GM18858 (cell line): ENCODE results near the gene TRAPPC2.
A peak's percentile ranks its signal among the peaks of the same experiment; 100 is the strongest.
"Not testable (repeated sequence)": the region's sequence is repeated elsewhere in the genome, so short reads cannot be mapped to it uniquely, and the experiment has no call there.

Source experiments
- ATAC-seq: cut with Tn5 transposase; IDR thresholded peaks from one replicate; pipeline ENCODE4 v1.9.1; 2021; ENCODE audit not compliant: unreplicated experiment

TRAPPC2 gene

GRCh38 chrX:13748486-13748885 is 14.1 kb upstream of the TRAPPC2 start:
- ATAC-seq = no peak

DNA sequence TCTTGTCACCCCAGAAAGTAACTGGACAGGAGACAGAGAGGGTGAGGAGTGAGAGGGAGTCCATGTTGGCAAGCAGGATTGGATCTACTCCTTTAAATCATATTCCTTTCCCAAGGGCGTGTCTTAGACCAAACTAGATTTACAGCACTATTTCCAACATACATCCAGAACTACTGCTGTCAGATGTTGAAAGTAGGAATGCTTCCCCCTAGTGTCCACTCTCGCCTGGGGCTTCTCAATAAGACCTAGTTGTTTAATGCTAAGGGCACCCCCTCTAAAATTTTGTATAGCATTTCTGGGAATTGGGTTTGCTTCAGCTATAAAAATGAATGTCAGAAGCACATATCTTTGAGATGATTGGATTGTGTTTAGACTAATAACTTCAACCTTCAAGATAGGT is 13.4 kb upstream of the TRAPPC2 start:
- ATAC-seq = no peak

- ATAC-seq = peak; percentile 81
These were observed 8.2 kb upstream of the TRAPPC2 start for GRCh38 chrX:13742397-13743176.

DNA sequence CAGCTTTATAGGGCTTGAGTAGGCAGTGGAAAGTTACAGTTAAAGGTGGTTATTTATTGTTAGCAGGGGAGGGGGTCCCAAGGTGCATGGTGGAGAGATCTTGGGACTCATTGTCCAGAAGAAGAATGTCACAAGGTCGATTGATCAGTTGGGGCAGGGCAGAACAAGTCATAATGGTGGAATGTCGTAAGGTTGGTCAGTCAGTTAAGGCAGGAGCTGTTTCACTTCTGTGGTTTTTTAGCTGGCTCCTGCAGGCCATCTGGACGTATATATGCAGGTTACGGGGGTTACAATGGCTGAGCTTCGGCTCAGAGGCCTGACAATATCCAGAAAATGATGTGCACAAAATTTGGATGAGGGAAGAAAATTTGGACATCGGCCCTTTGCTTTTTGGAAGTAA is 7.3 kb upstream of the TRAPPC2 start:
- no peak for ATAC-seq

GRCh38 chrX:13733506-13733905 is 914 bp downstream of the TRAPPC2 start:
- ATAC-seq = no peak

DNA sequence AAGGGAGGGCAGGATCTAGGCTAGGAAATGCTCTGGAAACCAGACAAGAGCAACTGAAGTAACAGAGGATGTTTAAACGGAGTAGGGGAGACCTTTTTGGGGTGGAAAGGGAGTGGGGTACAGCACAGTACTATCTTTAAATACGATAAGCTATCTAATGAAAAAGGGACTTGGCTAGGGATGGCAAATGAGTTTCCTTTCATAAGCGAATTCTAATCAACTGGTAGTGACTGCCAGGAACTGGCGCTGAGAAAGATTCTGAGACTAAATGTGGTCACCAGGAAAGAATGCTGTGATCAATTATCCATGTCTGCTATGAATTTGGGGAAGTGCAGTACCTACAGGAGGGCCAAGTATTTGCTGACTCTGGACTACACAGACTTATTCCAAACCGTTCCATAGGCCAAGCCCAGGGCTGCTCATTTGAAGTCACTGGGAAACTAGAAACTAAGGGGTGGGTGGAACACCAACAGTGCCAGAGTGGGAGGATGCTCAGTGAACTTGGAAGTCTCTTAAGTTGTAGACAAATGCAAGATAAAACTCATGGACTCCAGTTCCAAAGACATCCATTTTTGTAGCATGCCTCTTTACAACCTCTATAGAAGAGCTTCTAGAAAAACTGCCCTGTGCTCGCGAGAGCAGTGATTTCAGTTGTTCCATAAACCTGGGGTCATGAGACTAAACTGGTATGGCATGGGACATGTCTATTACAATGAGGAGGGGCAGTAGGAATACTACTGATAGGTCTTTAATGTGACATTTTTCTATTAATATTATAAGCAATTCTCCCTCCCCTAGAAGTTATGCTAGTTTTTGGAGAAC is 2.0 kb downstream of the TRAPPC2 start:
- no peak for ATAC-seq

- ATAC-seq = not testable (repeated sequence)
These were observed 3.9 kb downstream of the TRAPPC2 start for GRCh38 chrX:13730523-13730922.

GRCh38 chrX:13726583-13726982 is 7.8 kb downstream of the TRAPPC2 start:
- ATAC-seq = not testable (repeated sequence)

DNA sequence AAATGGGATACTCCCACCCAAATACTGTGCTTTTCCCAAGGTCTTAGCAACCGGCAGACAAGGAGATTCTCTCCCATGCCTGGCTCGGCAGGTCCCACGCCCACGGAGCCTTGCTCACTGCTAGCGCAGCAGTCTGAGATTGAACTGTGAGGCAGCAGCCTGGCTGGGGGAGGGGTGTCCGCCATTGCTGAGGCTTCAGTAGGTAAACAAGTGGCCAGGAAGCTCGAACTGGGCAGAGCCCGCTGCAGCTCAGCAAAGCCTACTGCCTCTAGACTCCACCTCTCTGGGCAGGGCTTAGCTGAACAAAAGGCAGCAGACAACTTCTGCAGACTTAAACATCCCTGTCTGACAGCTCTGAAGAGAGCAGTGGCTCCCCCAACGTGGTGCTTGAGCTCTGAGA is 9.5 kb downstream of the TRAPPC2 start:
- not testable (repeated sequence) for ATAC-seq

- no peak for ATAC-seq
These were observed 12.5 kb downstream of the TRAPPC2 start for GRCh38 chrX:13721819-13722519.

GRCh38 chrX:13721371-13721770 is 13.0 kb downstream of the TRAPPC2 start:
- no peak for ATAC-seq

DNA sequence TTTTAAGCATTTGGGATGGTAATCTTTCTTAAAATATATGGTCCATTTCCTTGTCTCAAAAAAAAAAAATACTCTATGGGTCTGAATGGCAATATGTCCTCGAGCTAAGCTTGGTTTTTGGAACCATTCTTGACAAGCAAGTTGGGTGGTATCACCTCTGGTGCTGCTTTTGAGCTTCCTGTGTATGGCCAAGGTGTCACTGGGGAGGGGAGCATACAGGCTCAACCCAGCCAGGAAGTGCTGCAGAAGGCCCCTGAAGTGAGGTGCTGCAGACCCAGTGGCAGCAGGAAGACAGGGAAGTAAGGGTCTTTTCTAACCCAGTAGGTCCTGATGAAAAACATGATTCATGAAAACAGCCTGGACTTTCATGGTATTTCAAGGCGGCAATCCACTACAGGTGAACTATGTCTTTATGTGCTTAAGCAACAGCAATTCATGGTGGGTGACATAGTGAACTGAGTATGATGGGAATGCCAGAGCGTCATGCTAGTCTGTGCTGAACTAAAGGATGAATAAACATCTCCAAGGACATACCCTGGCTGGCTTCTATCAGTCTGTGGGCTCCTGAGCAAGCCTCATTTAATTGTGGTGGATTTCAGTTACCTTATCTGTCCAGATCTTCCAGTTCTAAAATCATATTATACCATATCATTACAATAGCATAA is 15.1 kb downstream of the TRAPPC2 start:
- ATAC-seq = no peak

GRCh38 chrX:13717700-13718472 is 16.5 kb downstream of the TRAPPC2 start:
- no peak for ATAC-seq

DNA sequence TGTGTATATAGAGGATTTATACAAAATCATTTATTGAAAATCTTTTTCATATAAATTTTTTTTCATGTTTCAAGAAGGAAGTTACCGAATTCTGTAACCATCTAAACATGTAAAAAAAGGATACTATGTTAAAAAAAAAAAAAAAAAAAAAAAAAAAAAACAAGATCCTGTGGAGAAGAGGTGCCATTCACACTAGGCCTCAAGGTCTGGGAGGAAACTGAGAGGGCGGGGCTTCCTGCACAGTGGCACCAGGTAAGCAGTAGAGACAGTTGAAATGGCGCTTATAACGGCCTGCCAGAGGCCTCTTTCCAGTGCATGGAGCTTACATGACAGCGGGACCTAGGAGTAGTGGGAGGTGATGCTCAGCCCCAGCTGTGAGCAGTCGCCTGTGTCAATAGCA is 17.5 kb downstream of the TRAPPC2 start:
- no peak for ATAC-seq

GRCh38 chrX:13716455-13716854 is 18.0 kb downstream of the TRAPPC2 start:
- no peak for ATAC-seq

DNA sequence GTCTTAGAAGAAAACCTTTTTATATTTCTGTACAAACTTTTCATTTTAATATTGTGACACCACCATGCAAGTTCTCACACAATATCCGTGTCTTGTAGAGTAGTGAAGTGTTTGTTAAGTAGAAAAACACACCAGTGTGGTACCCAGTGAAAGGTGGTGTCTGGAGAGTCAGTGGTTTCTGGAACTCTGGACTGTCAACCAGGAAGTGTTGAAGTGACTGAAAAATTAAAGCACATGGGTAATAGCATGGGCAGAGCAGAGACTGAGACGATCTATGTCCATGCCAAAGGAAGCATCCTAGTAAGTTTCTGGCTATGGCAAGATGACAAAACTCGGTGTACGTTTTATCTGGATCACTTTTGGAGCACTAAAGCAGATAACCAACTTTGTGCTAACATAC is 23.3 kb downstream of the TRAPPC2 start:
- no peak for ATAC-seq

GRCh38 chrX:13703589-13703988 is 30.8 kb downstream of the TRAPPC2 start:
- no peak for ATAC-seq

DNA sequence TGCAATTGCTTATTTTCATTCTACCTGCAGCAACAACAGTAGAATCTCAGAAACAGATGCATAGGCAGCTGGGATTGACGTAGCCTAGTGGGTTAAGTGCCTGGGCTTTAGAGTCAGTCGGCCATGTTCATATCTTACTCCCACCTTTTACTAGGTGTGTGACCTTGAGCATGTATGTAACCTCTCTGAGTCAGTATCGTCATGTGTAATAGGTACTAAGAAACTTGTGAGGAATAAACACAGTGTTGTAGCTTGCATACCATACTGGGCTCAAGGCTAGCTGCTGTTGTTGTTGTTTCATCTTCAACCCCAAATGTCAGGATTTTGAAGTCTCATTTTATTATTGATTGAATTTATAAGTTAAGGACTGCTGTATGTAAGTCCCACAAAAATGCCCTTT is 31.3 kb downstream of the TRAPPC2 start:
- no peak for ATAC-seq

DNA sequence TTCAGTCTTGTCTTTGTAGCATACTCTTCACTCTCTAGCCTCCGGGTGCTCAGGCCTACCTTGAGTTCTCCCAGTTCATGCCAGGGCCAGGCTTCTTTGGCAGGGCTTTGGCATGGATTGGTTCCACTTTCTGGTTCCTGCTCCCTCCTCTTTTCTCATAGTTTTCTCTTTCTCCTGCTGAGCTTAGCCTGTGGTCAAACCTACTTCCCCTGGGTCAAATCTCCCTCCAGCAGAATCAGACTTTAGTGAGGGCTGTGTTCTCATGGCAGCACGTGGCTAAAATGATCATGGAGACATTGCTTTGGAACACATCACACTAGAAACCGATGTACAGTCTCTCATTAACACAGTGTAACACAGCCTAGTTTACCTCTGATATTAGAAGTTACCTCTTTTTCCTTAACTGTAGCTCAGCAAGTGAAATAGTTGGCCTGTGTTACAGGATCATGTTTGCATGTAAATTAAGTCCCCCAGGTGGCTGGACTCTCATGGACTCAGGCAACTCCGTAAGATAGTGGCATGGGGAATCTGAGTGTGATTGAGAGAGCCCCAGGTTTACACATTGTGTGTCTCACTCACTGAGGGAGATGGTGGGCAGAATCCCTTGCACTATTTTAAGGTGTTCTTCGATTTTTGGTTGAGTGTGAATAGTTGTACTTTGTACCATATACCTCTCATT is 32.2 kb downstream of the TRAPPC2 start:
- ATAC-seq = no peak

DNA sequence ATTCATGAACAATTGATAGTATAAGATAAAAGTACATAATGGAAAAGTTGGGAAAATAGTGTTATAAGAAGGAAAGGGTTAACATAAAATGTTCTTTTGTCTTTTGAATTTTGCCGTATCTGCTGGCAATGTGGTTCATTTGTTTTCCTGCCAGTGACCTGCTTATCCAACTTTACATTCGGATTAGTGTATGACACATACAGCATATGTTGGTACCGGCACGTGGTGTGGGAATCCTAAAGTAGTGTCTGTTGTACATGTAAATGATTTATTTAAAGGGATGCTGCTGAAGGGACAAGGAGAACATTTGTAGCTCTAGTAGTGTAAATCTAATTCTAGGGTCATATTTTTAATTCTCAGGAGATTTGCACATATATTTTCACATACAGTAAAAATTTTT is 34.0 kb downstream of the TRAPPC2 start:
- no peak for ATAC-seq
